KMS-11 (cell line): ENCODE data around the gene HMGCS1.

ENCODE experiments used
- H2AFZ ChIP-seq: fragments of 200-600 bp; sonication (generic); 2 replicates; pipeline ENCODE4 v1.6.1; 2016; ENCODE audit warnings: antibody characterized with exemption, mixed run types, low read depth
- H3K27ac ChIP-seq: fragments of 200-600 bp; sonication (generic); 2 replicates; pipeline ENCODE4 v1.6.1; 2016; ENCODE audit warnings: mild to moderate bottlenecking, mixed run types
- H3K27me3 ChIP-seq: fragments of 200-600 bp; sonication (generic); 2 replicates; pipeline ENCODE4 v1.6.1; 2017; ENCODE audit warnings: mild to moderate bottlenecking, low read depth, mixed run types, moderate library complexity; ENCODE audit not compliant: insufficient read depth
- H3K36me3 ChIP-seq: fragments of 200-600 bp; sonication (generic); 2 replicates; pipeline ENCODE4 v1.6.1; 2017; ENCODE audit warnings: mild to moderate bottlenecking, mixed run types; ENCODE audit not compliant: insufficient read depth
- H3K4me1 ChIP-seq: fragments of 200-600 bp; sonication (generic); 2 replicates; pipeline ENCODE4 v1.6.1; 2016; ENCODE audit warnings: mild to moderate bottlenecking, low read depth, mixed run types; ENCODE audit not compliant: poor library complexity, severe bottlenecking
- H3K4me2 ChIP-seq: fragments of 200-600 bp; sonication (generic); 2 replicates; pipeline ENCODE4 v1.7.0; 2016; ENCODE audit warnings: mild to moderate bottlenecking, mixed run types
- H3K4me3 ChIP-seq: fragments of 200-600 bp; sonication (generic); IDR thresholded peaks from 2 replicates; pipeline ENCODE4 v1.6.1; 2017; ENCODE audit warnings: low read depth, low read length, mixed read lengths; ENCODE audit not compliant: insufficient read depth
- H3K79me2 ChIP-seq: fragments of 200-600 bp; sonication (generic); 2 replicates; pipeline ENCODE4 v1.6.1; 2016; ENCODE audit warnings: low read depth, mixed run types; ENCODE audit not compliant: insufficient read depth
- H3K9ac ChIP-seq: fragments of 200-600 bp; sonication (generic); 2 replicates; pipeline ENCODE4 v1.6.1; 2016; ENCODE audit warnings: mild to moderate bottlenecking, mixed run types
- H4K20me1 ChIP-seq: fragments of 200-600 bp; sonication (generic); 2 replicates; pipeline ENCODE4 v1.6.1; 2016; ENCODE audit warnings: mild to moderate bottlenecking, mixed run types; ENCODE audit not compliant: insufficient read depth
- CTCF ChIP-seq: fragments of 200-600 bp; sonication (generic); conservative IDR thresholded peaks from 2 replicates; pipeline ENCODE4 v1.6.1; 2017; ENCODE audit warnings: low read depth, mild to moderate bottlenecking, antibody characterized with exemption, low read length, moderate library complexity, mixed read lengths

HMGCS1 gene

DNA sequence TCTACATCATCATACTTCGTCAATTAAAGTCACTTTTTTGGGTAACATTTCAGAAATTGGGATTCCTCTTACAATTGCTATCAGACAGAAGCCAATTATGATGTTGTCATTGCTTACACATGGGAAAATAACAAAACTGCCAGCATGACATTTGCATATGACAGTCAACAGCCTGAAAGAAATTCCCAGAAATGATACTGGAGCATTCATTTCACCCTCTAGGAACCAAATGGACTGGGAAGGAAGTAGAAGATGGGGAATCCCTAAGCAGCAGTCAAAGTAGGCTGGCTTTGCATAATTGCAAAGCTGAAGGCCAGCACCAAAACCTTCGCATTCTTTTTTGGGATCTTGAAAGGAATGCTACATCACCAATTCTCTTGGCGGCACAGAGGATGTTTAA, 10.7 kb downstream of the HMGCS1 start:
- no peak overlapping the region for H3K4me2 ChIP-seq
- no peak overlapping the region for H3K27ac ChIP-seq
- peaks cover 46% of the 10 kb centered on the region; the same call in 1 of the 2 replicates for H3K79me2 ChIP-seq
- H2AFZ ChIP-seq: no peak overlapping the region
- H3K4me1 ChIP-seq: peaks cover 20% of the 10 kb centered on the region
- no peak overlapping the region for H3K4me3 ChIP-seq
- no peaks in the 10 kb centered on the region; the same call in 1 of the 2 replicates for H4K20me1 ChIP-seq
- no peak for TF ChIP-seq CTCF
- no peak overlapping the region for H3K9ac ChIP-seq
- H3K27me3 ChIP-seq: no peaks in the 10 kb centered on the region
- no peaks in the 10 kb centered on the region for H3K36me3 ChIP-seq

DNA sequence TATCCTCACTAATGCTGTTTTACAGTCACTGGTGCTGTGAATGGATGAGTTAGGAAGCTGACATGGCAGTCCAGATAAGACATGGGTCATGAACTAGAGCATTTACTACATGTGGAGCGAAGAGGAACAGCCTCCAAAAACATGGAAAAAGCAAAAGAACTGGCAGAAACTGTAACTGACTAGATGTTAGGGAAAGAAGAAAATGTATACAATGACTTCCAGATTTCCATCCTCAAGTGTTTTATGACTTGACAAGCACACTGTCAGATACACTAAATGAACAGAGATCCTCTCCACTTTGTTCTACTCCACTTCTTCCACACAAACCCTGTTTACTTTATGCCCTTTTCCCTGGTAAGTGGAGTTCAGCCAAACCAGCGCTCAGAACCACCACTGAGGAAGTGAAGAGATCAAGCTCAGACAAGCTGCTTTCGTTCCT, 11.5 kb downstream of the HMGCS1 start:
- Histone ChIP-seq H3K4me1 (peaks cover 20% of the 10 kb centered on the region), H3K9ac (no peak overlapping the region), H3K79me2 (peaks cover 46% of the 10 kb centered on the region; the same call in 1 of the 2 replicates), H4K20me1 (no peaks in the 10 kb centered on the region; the same call in 1 of the 2 replicates), H3K36me3 (no peaks in the 10 kb centered on the region), H2AFZ (no peak overlapping the region), H3K4me3 (no peak overlapping the region), H3K27ac (no peak overlapping the region), H3K27me3 (no peaks in the 10 kb centered on the region), H3K4me2 (no peak overlapping the region)
- no peak for TF ChIP-seq CTCF

- TF ChIP-seq CTCF: no peak
- no peak overlapping the region for H3K9ac ChIP-seq
- no peaks in the 10 kb centered on the region; the same call in 1 of the 2 replicates for H4K20me1 ChIP-seq
- no peak overlapping the region for H3K4me3 ChIP-seq
- H3K4me1 ChIP-seq: peaks cover 11% of the 10 kb centered on the region
- H3K4me2 ChIP-seq: no peak overlapping the region
- 0 out of 2 replicates have a peak, but pooled peaks cover 1% of the 10 kb centered on the region for H3K36me3 ChIP-seq
- H3K27ac ChIP-seq: no peak overlapping the region
- H3K79me2 ChIP-seq: peaks cover 43% of the 10 kb centered on the region; the same call in 1 of the 2 replicates
- no peaks in the 10 kb centered on the region for H3K27me3 ChIP-seq
- H2AFZ ChIP-seq: no peak overlapping the region
Measured at GRCh38 chr5:43300112-43300511, 13.1 kb downstream of the HMGCS1 start.

GRCh38 chr5:43298443-43298842, 14.8 kb downstream of the HMGCS1 start:
- Histone ChIP-seq H3K4me1 (peaks cover 10% of the 10 kb centered on the region), H3K27me3 (no peaks in the 10 kb centered on the region), H3K9ac (no peak overlapping the region), H2AFZ (no peak overlapping the region), H3K36me3 (0 out of 2 replicates have a peak, but pooled peaks cover 6% of the 10 kb centered on the region), H3K4me2 (no peak overlapping the region), H4K20me1 (no peaks in the 10 kb centered on the region), H3K27ac (no peak overlapping the region), H3K79me2 (peaks cover 27% of the 10 kb centered on the region; the same call in 1 of the 2 replicates), H3K4me3 (no peak overlapping the region)
- no peak for TF ChIP-seq CTCF
